ENCODE data around the gene UTP15.

GRCh38 chr5:73623901-73624404 is 58.4 kb downstream of the UTP15 start:
- no peak for TF ChIP-seq EZH2 (IDR thresholded peaks at IDR 0.05; ENCODE audit: borderline replicate concordance, low read length)
- TF ChIP-seq CTCF (conservative IDR thresholded peaks at IDR 0.05 in 1 of 2, IDR thresholded peaks at IDR 0.05 in 1 of 2; ENCODE audit: extremely low read depth in 1 of 2, insufficient read depth in 1 of 2, low read depth in 1 of 2, low read length in 2 of 2): no peak

All from mammary epithelial cell (primary cell).